Stomach (tissue), 4 donors: ENCODE results near the gene RBM18.

Experiments
- POLR2A ChIP-seq, 4 donors: fragments of 450-650 bp; IDR thresholded peaks; one replicate each; pipeline ENCODE4 v1.6.1; 2016; ENCODE audit warnings: antibody characterized with exemption in 4 of 4, control low read depth in 2 of 4, mild to moderate bottlenecking in 1 of 4, moderate library complexity in 1 of 4
- TF ChIP-seq, protein P1 (sequence below), 7 experiments: fragments of 450-650 bp in 4 of 7; fragments of 200-600 bp in 3 of 7; sonication (generic) in 3 of 7; IDR thresholded peaks; one replicate each; pipeline ENCODE4 v1.5.1; 2016 to 2019; ENCODE audit warnings: antibody characterized with exemption in 7 of 7, control low read depth in 2 of 7, mild to moderate bottlenecking in 1 of 7

- no peak for TF ChIP-seq POLR2A (IDR thresholded peaks at IDR 0.05)
- TF ChIP-seq, protein P1, sequence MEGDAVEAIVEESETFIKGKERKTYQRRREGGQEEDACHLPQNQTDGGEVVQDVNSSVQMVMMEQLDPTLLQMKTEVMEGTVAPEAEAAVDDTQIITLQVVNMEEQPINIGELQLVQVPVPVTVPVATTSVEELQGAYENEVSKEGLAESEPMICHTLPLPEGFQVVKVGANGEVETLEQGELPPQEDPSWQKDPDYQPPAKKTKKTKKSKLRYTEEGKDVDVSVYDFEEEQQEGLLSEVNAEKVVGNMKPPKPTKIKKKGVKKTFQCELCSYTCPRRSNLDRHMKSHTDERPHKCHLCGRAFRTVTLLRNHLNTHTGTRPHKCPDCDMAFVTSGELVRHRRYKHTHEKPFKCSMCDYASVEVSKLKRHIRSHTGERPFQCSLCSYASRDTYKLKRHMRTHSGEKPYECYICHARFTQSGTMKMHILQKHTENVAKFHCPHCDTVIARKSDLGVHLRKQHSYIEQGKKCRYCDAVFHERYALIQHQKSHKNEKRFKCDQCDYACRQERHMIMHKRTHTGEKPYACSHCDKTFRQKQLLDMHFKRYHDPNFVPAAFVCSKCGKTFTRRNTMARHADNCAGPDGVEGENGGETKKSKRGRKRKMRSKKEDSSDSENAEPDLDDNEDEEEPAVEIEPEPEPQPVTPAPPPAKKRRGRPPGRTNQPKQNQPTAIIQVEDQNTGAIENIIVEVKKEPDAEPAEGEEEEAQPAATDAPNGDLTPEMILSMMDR (IDR thresholded peaks at IDR 0.05): no peak
Observed at GRCh38 chr9:122281368-122281767, 16.7 kb upstream of the RBM18 start.
